22Rv1 (cell line): Measurements from ENCODE around the gene PPT2.

Experiments used
- H3K27ac ChIP-seq: fragments of 450-650 bp; 2 replicates; pipeline ENCODE4 v1.5.1; 2017
- ZFX ChIP-seq: fragments of 450-650 bp; IDR thresholded peaks from 2 replicates; pipeline ENCODE4 v1.6.1; 2017; ENCODE audit warnings: antibody characterized with exemption, borderline replicate concordance
- TF ChIP-seq, protein P1 (sequence below): fragments of 450-650 bp; IDR thresholded peaks from 2 replicates; pipeline ENCODE4 v1.5.1; 2017; ENCODE audit warnings: mild to moderate bottlenecking

The PPT2 gene

DNA sequence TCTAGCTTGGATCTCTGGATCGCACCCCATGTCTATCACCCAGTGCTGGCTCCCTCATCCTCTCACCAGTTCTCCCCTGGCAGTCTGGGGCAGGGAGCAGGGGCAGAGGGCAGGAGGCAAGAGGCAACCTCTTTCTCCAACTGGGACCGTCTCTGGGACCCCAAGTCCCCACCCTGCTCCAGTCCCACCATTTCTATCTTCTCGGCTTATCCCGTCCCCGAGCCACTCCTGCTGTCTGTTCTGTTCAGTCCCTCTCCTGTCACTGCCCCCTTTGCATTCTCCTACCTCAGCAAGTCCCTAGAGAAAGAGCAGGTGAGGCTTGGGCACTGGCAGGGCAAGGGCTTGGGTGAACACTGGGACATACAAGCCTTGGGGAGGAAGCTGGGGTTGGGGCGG, 44.2 kb upstream of the PPT2 start:
- no peak overlapping the region for H3K27ac ChIP-seq
- TF ChIP-seq, protein P1, sequence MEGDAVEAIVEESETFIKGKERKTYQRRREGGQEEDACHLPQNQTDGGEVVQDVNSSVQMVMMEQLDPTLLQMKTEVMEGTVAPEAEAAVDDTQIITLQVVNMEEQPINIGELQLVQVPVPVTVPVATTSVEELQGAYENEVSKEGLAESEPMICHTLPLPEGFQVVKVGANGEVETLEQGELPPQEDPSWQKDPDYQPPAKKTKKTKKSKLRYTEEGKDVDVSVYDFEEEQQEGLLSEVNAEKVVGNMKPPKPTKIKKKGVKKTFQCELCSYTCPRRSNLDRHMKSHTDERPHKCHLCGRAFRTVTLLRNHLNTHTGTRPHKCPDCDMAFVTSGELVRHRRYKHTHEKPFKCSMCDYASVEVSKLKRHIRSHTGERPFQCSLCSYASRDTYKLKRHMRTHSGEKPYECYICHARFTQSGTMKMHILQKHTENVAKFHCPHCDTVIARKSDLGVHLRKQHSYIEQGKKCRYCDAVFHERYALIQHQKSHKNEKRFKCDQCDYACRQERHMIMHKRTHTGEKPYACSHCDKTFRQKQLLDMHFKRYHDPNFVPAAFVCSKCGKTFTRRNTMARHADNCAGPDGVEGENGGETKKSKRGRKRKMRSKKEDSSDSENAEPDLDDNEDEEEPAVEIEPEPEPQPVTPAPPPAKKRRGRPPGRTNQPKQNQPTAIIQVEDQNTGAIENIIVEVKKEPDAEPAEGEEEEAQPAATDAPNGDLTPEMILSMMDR, result no peak
- TF ChIP-seq ZFX, result no peak

- no peak overlapping the region for H3K27ac ChIP-seq
- TF ChIP-seq, protein P1, result no peak
- no peak for TF ChIP-seq ZFX
These were observed 43.3 kb upstream of the PPT2 start for GRCh38 chr6:32110632-32111031.

GRCh38 chr6:32111424-32112066, 42.4 kb upstream of the PPT2 start:
- H3K27ac ChIP-seq, result no peak overlapping the region
- TF ChIP-seq, protein P1, result no peak
- no peak for TF ChIP-seq ZFX

DNA sequence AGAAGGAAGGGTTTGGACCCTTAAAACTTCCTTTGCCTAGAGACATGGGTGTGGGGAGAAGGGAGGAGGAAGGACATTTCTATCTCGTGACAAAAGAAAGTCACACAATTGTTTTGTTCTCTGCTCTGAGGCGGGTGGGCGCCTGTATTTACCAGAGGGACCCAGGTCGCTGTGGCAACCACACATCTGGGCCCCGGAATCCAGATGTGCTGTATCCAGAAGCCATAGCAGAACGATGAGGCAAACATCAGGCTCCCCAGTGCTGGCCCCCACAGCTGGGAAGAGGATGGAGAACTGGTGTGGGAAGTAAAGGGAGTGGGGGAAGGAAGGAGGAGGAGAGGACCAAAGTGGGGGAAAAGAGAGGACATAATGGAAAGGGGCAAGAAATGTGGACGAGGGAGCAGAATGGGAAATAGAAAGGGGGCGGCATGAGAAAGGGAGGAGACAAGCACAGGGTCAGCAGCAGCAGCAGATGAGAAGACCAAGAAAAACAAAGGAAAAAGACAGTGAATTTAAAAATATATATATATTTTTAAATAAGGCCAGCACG, 41.4 kb upstream of the PPT2 start:
- TF ChIP-seq ZFX, result no peak
- TF ChIP-seq, protein P1, result no peak
- no peak overlapping the region for H3K27ac ChIP-seq

DNA sequence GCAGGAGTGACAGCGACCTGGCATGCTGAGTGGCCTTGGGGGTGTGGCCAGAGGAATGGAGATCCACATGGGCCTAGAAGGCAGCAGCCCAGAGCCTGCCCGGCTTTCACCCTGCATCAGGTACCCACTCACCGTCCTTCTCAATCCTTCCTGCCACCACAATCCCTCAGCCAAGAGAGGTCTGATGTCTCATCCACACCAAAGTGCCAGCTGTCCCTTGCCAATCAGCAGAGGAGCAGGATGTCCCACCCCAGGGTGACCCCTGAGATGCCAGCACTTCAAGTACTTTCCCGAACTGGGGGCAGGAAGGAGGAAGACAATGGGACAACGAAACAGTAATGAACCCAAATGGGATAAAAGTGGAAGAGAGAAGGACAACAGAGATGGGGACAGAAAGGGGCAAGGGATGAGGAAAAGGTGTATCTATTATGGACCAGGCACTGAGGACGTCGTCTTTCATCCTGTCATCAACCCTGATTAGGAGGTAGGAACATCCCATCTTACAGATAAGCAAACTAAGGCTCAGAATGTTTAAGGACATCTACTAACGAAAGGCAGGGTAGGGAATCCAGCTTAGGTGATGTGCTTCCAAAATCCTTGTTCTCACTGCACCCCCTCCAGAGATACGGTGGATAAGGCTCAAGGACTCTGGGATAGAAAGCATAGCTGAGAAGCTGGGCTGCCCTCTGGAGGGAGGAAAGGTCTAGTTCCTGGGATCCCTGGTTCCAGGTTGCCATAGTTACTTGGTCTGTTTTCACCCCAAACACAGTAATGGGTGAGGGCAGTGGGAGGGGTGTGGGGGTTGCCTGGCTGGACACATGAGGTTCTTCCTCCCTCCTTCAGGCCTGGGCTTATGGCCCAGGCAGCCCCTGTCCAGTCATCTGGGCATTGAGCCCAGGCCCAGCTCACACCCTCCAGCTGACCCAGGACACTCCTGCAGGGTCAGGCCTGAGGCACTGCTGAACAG, 40.3 kb upstream of the PPT2 start:
- no peak for TF ChIP-seq ZFX
- TF ChIP-seq, protein P1, result no peak
- H3K27ac ChIP-seq, result no peak overlapping the region

- H3K27ac ChIP-seq, result no peak overlapping the region
- TF ChIP-seq ZFX, result no peak
- TF ChIP-seq, protein P1, result no peak
These were observed 39.1 kb upstream of the PPT2 start for GRCh38 chr6:32114796-32115195.
